RPMI7951 (cell line): ENCODE results near the gene MAPKAP1. TPM values are rescaled to one million over a fixed set of nuclear protein-coding genes. Genes with fewer than 3 reads are reported as not detected.
"Not testable (repeated sequence)": the region's sequence is repeated elsewhere in the genome, so short reads cannot be mapped to it uniquely, and the experiment has no call there.

Experiments
- DNase-seq: peaks from one replicate; pipeline ENCODE4 v3.0.0-alpha.2; 2012; ENCODE audit warnings: low read depth
- total RNA-seq: library from RNA; depleted of rRNA; stranded (reverse); fragments of >200 nt; shearing (Covaris generic); gene quantifications from 2 replicates; pipeline ENCODE4 v1.2.3, GENCODE V29; 2014

Gene MAPKAP1
- total RNA-seq, 1 experiment from 2014 or later: 60.6 TPM

- DNase-seq: not testable (repeated sequence)
Measured at GRCh38 chr9:125566051-125566450, 141.0 kb downstream of the MAPKAP1 start.

GRCh38 chr9:125565126-125565525, 141.9 kb downstream of the MAPKAP1 start:
- no peak for DNase-seq

- no peak for DNase-seq
Measured at GRCh38 chr9:125564631-125565030, 142.4 kb downstream of the MAPKAP1 start.

- DNase-seq: no peak
Measured at GRCh38 chr9:125561509-125562148, 145.4 kb downstream of the MAPKAP1 start.

- DNase-seq: no peak
Measured at GRCh38 chr9:125559894-125560293, 147.1 kb downstream of the MAPKAP1 start.

GRCh38 chr9:125559194-125559593, 147.8 kb downstream of the MAPKAP1 start:
- no peak for DNase-seq

- DNase-seq: peak; percentile 66
Measured at GRCh38 chr9:125558453-125559092, 148.4 kb downstream of the MAPKAP1 start.

- DNase-seq: no peak
Measured at GRCh38 chr9:125556046-125556721, 150.8 kb downstream of the MAPKAP1 start.

GRCh38 chr9:125554726-125555125, 152.3 kb downstream of the MAPKAP1 start:
- no peak for DNase-seq

GRCh38 chr9:125551781-125552180, 155.2 kb downstream of the MAPKAP1 start:
- peak; percentile 6 for DNase-seq

- DNase-seq: no peak
Measured at GRCh38 chr9:125549891-125550885, 156.8 kb downstream of the MAPKAP1 start.

- DNase-seq: no peak
Measured at GRCh38 chr9:125549465-125549871, 157.5 kb downstream of the MAPKAP1 start.

- DNase-seq: no peak
Measured at GRCh38 chr9:125549039-125549438, 158.0 kb downstream of the MAPKAP1 start.

GRCh38 chr9:125548141-125548540, 158.9 kb downstream of the MAPKAP1 start:
- DNase-seq: no peak

GRCh38 chr9:125547368-125547767, 159.6 kb downstream of the MAPKAP1 start:
- DNase-seq: no peak

GRCh38 chr9:125545845-125546244, 161.2 kb downstream of the MAPKAP1 start:
- no peak for DNase-seq

- no peak for DNase-seq
Measured at GRCh38 chr9:125544988-125545651, 161.9 kb downstream of the MAPKAP1 start.

- no peak for DNase-seq
Measured at GRCh38 chr9:125544484-125544883, 162.5 kb downstream of the MAPKAP1 start.

- DNase-seq: no peak
Measured at GRCh38 chr9:125541840-125542243, 165.2 kb downstream of the MAPKAP1 start.

GRCh38 chr9:125540497-125540896, 166.5 kb downstream of the MAPKAP1 start:
- no peak for DNase-seq

GRCh38 chr9:125538092-125538473, 168.9 kb downstream of the MAPKAP1 start:
- peak; percentile 82 for DNase-seq
